Panc1 (cell line): ENCODE results near the gene CTAGE1. TPM values are rescaled to one million over a fixed set of nuclear protein-coding genes. Genes with fewer than 3 reads are reported as not detected.

ENCODE experiments used
- ATAC-seq: fragments of 200-7000 bp; cut with Tn5 transposase; 2 replicates; pipeline ENCODE4 v1.9.1; 2020; ENCODE audit warnings: mild to moderate bottlenecking, moderate library complexity
- BruUV-seq: library from RNA; stranded (reverse); fragments of 400-500 nt; replicated peaks from 2 replicates; lab custom pipeline; 2021; lab: Mats Ljungman, UMichigan
- CTCF ChIA-PET: fragments of 300-600 bp; sonication (Branson Sonifier 250); formaldehyde crosslinking; loops from one replicate; lab custom pipeline; 2022; ENCODE audit warnings: antibody characterized with exemption; lab: Charles Lee
- POLR2A ChIA-PET: fragments of 300-600 bp; sonication (Branson Sonifier 250); formaldehyde crosslinking; loops from one replicate; lab custom pipeline; 2022; ENCODE audit warnings: antibody characterized with exemption; lab: Charles Lee
- DNase-seq: peaks from one replicate; pipeline ENCODE4 v3.0.0-alpha.2; 2010; ENCODE audit warnings: low read depth, low spot score
- H3K27ac ChIP-seq: 2 replicates; pipeline ENCODE4 v1.5.1; 2011; ENCODE audit warnings: mild to moderate bottlenecking, low read length, inconsistent platforms
- H3K27me3 ChIP-seq: fragments of 200-500 bp; sonication (Bioruptor generic); 2 replicates; pipeline ENCODE4 v1.6.0; 2014; ENCODE audit warnings: low read length, inconsistent platforms; ENCODE audit not compliant: control insufficient read depth, insufficient read depth
- H3K36me3 ChIP-seq: fragments of 200-500 bp; sonication (Bioruptor generic); 2 replicates; pipeline ENCODE4 v1.5.1; 2014; ENCODE audit warnings: inconsistent platforms, mild to moderate bottlenecking, low read length, moderate library complexity; ENCODE audit not compliant: control insufficient read depth, insufficient read depth
- H3K4me1 ChIP-seq: 2 replicates; pipeline ENCODE4 v1.5.1; 2011; ENCODE audit warnings: inconsistent platforms, mild to moderate bottlenecking, low read length, moderate library complexity; ENCODE audit not compliant: control insufficient read depth, insufficient read depth
- H3K4me3 ChIP-seq, 2 experiments: 2 replicates each; pipeline ENCODE4 v1.5.1; 2011 to 2012; ENCODE audit warnings: low read depth in 2 of 2, low read length in 2 of 2, mild to moderate bottlenecking in 2 of 2, inconsistent platforms in 1 of 2, moderate library complexity in 1 of 2
- H3K9me3 ChIP-seq: fragments of 200-500 bp; sonication (Bioruptor generic); 2 replicates; pipeline ENCODE4 v1.5.1; 2014; ENCODE audit warnings: low read depth, mild to moderate bottlenecking, inconsistent platforms, low read length, moderate library complexity; ENCODE audit not compliant: control insufficient read depth, insufficient read depth
- CTCF ChIP-seq: fragments of 450-650 bp; IDR thresholded peaks from 2 replicates; pipeline ENCODE4 v1.5.1; 2017; ENCODE audit warnings: mild to moderate bottlenecking
- POLR2AphosphoS5 ChIP-seq: IDR thresholded peaks from 2 replicates; pipeline ENCODE4 v1.6.1; 2012; ENCODE audit warnings: mild to moderate bottlenecking, low read depth, low read length, moderate library complexity
- REST ChIP-seq, 2 experiments: IDR thresholded peaks; 2 replicates each; pipeline ENCODE4 v1.6.1; 2011 to 2012; ENCODE audit warnings: low read depth in 2 of 2, control low read depth in 1 of 2, low read length in 1 of 2, mild to moderate bottlenecking in 1 of 2, moderate library complexity in 1 of 2; ENCODE audit not compliant: insufficient read depth in 1 of 2
- SIN3A ChIP-seq: IDR thresholded peaks from 2 replicates; pipeline ENCODE4 v1.6.1; 2012; ENCODE audit warnings: low read depth, mild to moderate bottlenecking, low read length, moderate library complexity, borderline replicate concordance; ENCODE audit not compliant: insufficient read depth
- TCF7L2 ChIP-seq: IDR thresholded peaks from 2 replicates; pipeline ENCODE4 v1.6.1; 2011; ENCODE audit warnings: mild to moderate bottlenecking, low read depth, low read length, inconsistent platforms
- in situ Hi-C: cut with HindIII; loops from 2 replicates; pipeline ENCODE4 v1.10.0; 2016; ENCODE audit warnings: low sequenced_read_pairs, low pct_unique_long_range_greater_than_20kb
- intact Hi-C: fragments of 100-400 bp; cut with micrococcal nuclease; formaldehyde crosslinking; loops from one replicate; pipeline ENCODE4 v1.10.0; 2022; ENCODE audit not compliant: unreplicated experiment
- total RNA-seq: library from RNA; stranded (reverse); gene quantifications from one replicate; pipeline ENCODE4 v1.2.1, GENCODE V29; 2021; ENCODE audit not compliant: unreplicated experiment

The CTAGE1 gene
- total RNA-seq, 1 experiment from 2014 or later = not detected

GRCh38 chr18:22420652-22421051, 2.9 kb upstream of the CTAGE1 start:
- Histone ChIP-seq H3K9me3 (no peaks in the 10 kb centered on the region), H3K27ac (no peak overlapping the region), H3K27me3 (no peaks in the 10 kb centered on the region), H3K4me3 (no peak overlapping the region), H3K4me1 (no peaks in the 10 kb centered on the region), H3K36me3 (no peaks in the 10 kb centered on the region)
- ChIA-PET POLR2A (no interaction called here), CTCF (no interaction called here)
- DNase-seq (no peak), ATAC-seq (no peak)
- TF ChIP-seq POLR2AphosphoS5 = no peak
- no peak for TF ChIP-seq CTCF
- TF ChIP-seq REST (IDR thresholded peaks at IDR 0.05; ENCODE audit: insufficient read depth in 1 of 2, low read depth in 2 of 2, low read length in 1 of 2) = no peak
- TF ChIP-seq TCF7L2 = no peak
- TF ChIP-seq SIN3A = no peak
- intact Hi-C loops (no loop called here), in situ Hi-C loops (no loop called here)
- no TSS peak for BruUV-seq

- ChIA-PET CTCF (interaction anchor here (0.6 kb wide), 1 partner anchor 151 kb away, joined by 8 read pairs; no protein-coding TSS in a partner anchor), POLR2A (interaction anchor here (0.7 kb wide), 1 partner anchor 328 kb away, joined by 4 read pairs; no protein-coding TSS in a partner anchor)
- ATAC-seq (no peak), DNase-seq (no peak)
- Histone ChIP-seq H3K4me1 (no peaks in the 10 kb centered on the region), H3K27me3 (peaks cover 4% of the 10 kb centered on the region; the same call in 1 of the 2 replicates), H3K27ac (no peak overlapping the region), H3K4me3 (no peak overlapping the region), H3K9me3 (no peaks in the 10 kb centered on the region), H3K36me3 (no peaks in the 10 kb centered on the region)
- in situ Hi-C loops (no loop called here), intact Hi-C loops (no loop called here)
- no TSS peak for BruUV-seq
- TF ChIP-seq SIN3A = no peak
- no peak for TF ChIP-seq POLR2AphosphoS5
- no peak for TF ChIP-seq REST (IDR thresholded peaks at IDR 0.05; ENCODE audit: insufficient read depth in 1 of 2, low read depth in 2 of 2, low read length in 1 of 2)
- TF ChIP-seq TCF7L2 = no peak
- no peak for TF ChIP-seq CTCF
Observed at GRCh38 chr18:22412176-22412911, 5.4 kb downstream of the CTAGE1 start.
